Measurements from ENCODE around the gene GHR.

The GHR gene

GRCh38 chr5:42490831-42491230 lies 67.6 kb downstream of the GHR start:
- Histone ChIP-seq H3K9me3 (ENCODE audit: control insufficient read depth, insufficient read depth, low read length) (no peaks in the 10 kb centered on the region), H3K36me3 (ENCODE audit: insufficient read depth, low read length) (no peaks in the 10 kb centered on the region), H3K4me1 (ENCODE audit: insufficient read depth, low read length) (no peaks in the 10 kb centered on the region), H3K9ac (ENCODE audit: low read depth, low read length) (no peak overlapping the region)

DNA sequence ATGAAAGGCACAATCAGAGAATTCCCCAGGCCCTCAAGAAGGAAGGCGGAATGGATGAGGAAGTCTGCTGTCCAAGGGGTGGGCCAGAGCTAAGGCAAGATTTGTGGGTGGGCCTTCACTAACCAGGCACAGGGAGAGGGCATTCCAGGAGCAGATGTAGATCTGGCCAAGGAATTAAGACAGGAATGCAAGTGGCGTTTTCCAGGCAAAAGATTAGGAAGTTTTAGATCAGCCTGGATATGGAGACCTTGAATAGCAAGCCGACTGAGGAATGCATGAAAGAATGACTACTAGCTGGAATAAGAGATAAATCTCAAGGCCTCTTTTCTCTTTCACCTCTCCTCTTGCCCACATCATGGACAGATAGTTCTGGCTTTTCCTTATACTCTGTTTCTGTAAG lies 68.5 kb downstream of the GHR start:
- Histone ChIP-seq H3K9ac (ENCODE audit: low read depth, low read length) (no peak overlapping the region), H3K9me3 (ENCODE audit: control insufficient read depth, insufficient read depth, low read length) (no peaks in the 10 kb centered on the region), H3K36me3 (ENCODE audit: insufficient read depth, low read length) (no peaks in the 10 kb centered on the region), H3K4me1 (ENCODE audit: insufficient read depth, low read length) (0 out of 2 replicates have a peak, but pooled peaks cover 8% of the 10 kb centered on the region)

DNA sequence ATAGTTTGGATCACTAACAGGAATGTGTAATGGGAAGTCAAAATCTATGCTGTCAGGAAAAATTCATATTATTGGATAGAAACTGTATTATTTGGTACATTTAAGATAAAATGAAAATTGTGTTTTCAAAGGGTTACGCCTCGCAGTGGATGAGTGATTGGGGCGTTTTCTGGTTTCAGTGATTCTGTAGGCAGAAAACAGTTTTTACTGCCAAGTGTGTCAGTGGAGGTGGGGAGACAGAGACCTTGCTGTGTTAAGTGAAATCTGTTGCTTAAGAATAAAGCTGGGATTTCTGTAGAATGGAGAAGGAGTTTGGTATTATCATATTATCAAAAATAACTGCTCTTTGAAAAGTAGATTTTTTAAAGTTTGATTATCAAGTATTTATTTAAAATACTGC lies 69.7 kb downstream of the GHR start:
- Histone ChIP-seq H3K9ac (ENCODE audit: low read depth, low read length) (no peak overlapping the region), H3K4me1 (ENCODE audit: insufficient read depth, low read length) (peaks cover 21% of the 10 kb centered on the region; the same call in 1 of the 2 replicates), H3K36me3 (ENCODE audit: insufficient read depth, low read length) (no peaks in the 10 kb centered on the region), H3K9me3 (ENCODE audit: control insufficient read depth, insufficient read depth, low read length) (no peaks in the 10 kb centered on the region)

- H3K9me3 ChIP-seq (ENCODE audit: control insufficient read depth, insufficient read depth, low read length): no peaks in the 10 kb centered on the region
- H3K9ac ChIP-seq (ENCODE audit: low read depth, low read length): no peak overlapping the region
- no peaks in the 10 kb centered on the region for H3K36me3 ChIP-seq (ENCODE audit: insufficient read depth, low read length)
- H3K4me1 ChIP-seq (ENCODE audit: insufficient read depth, low read length): peaks cover 24% of the 10 kb centered on the region; the same call in 1 of the 2 replicates
Measured at GRCh38 chr5:42494414-42494813, 71.2 kb downstream of the GHR start.

- Histone ChIP-seq H3K4me1 (ENCODE audit: insufficient read depth, low read length) (peaks cover 24% of the 10 kb centered on the region; the same call in 1 of the 2 replicates), H3K9ac (ENCODE audit: low read depth, low read length) (no peak overlapping the region), H3K36me3 (ENCODE audit: insufficient read depth, low read length) (no peaks in the 10 kb centered on the region), H3K9me3 (ENCODE audit: control insufficient read depth, insufficient read depth, low read length) (no peaks in the 10 kb centered on the region)
Measured at GRCh38 chr5:42495914-42496313, 72.7 kb downstream of the GHR start.

DNA sequence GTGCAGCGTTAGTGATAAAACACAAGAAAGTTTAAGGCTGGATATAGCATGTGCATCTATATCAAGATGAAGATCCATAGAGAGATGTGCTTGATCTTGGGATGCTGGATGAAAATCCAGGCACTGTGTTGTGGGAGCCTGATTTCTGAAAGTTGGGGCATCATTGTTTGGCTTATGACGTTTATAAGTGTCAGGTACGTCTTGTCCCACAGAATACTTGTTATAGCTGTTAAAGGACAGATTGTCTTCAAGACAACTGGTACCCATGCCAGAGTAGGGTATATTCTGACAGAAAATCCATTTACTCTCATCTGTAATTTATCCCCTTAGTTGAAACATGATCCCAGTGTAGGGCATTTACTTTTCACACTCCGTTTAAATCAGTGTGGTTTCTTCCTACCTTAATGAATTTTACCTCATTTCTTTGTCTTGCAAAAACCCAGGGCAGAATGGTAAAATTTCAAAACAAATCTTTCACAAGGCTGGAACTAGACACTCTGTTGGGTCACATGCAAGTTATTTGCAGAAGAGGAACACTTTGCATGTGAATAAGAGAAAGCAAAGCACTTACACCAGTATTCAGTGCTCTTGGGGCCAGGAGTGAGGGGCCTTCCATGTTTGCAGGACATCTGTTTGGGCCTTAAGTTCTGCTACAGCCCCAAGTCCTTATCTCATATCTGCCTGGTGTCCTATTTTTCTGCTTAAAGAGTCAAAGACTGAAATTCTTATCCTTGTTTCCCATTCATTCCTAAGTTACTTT lies 73.3 kb downstream of the GHR start:
- H3K9me3 ChIP-seq (ENCODE audit: control insufficient read depth, insufficient read depth, low read length): no peaks in the 10 kb centered on the region
- H3K4me1 ChIP-seq (ENCODE audit: insufficient read depth, low read length): peaks cover 24% of the 10 kb centered on the region; the same call in 1 of the 2 replicates
- H3K9ac ChIP-seq (ENCODE audit: low read depth, low read length): no peak overlapping the region; the same call in 1 of the 2 replicates
- H3K36me3 ChIP-seq (ENCODE audit: insufficient read depth, low read length): no peaks in the 10 kb centered on the region

- Histone ChIP-seq H3K36me3 (ENCODE audit: insufficient read depth, low read length) (no peaks in the 10 kb centered on the region), H3K9ac (ENCODE audit: low read depth, low read length) (no peak overlapping the region), H3K4me1 (ENCODE audit: insufficient read depth, low read length) (peaks cover 24% of the 10 kb centered on the region; the same call in 1 of the 2 replicates), H3K9me3 (ENCODE audit: control insufficient read depth, insufficient read depth, low read length) (no peaks in the 10 kb centered on the region)
Measured at GRCh38 chr5:42498000-42498399, 74.8 kb downstream of the GHR start.

DNA sequence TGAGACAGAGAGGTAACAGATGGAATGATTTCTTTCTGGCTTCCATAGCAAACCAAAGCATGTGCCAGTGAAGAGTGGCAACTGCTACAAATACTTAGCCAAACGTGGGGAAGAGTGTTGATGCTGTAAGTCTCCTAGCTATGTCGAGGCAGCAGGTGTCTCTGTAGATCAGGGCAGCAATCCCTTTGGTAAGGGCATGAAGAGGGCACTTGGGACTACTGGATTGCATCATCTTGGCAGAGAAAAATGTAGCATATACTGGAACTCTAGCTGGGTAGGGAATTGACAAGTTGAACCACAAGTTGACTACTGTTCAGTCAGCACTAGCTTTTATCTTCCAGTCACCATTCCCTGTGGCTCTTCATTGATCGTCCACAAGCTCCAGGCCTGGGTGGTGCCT lies 75.8 kb downstream of the GHR start:
- H3K4me1 ChIP-seq (ENCODE audit: insufficient read depth, low read length): peaks cover 24% of the 10 kb centered on the region; the same call in 1 of the 2 replicates
- H3K9me3 ChIP-seq (ENCODE audit: control insufficient read depth, insufficient read depth, low read length): no peaks in the 10 kb centered on the region
- H3K9ac ChIP-seq (ENCODE audit: low read depth, low read length): no peak overlapping the region
- no peaks in the 10 kb centered on the region for H3K36me3 ChIP-seq (ENCODE audit: insufficient read depth, low read length)

DNA sequence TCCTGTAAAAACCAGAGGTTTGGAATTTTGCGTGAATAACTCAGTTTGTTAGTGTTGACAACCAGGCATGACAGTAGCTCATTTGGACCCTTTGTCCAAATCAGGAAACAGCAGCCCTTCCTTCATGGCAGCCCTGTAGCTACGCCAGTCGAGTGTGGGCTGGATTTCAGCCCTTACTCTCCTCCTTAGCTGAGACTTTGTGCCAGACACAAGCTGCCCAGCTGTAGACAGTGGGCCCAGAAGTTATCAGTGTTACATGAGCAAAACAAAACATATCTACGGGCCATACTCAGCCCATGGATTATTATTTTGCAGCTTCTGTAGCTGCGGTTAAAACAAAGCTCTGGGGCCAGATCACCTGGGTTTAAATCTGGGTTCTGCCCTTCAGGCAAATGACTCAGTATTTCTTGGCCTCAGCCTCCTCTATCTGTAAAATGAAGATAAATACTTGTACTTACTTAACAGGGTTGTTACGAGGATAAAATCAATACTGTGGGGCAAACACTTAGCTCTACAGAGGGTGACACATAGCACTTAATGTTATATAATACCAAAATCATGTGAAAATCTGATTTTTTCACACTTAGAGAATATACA lies 76.9 kb downstream of the GHR start:
- Histone ChIP-seq H3K4me1 (ENCODE audit: insufficient read depth, low read length) (peaks cover 24% of the 10 kb centered on the region; the same call in 1 of the 2 replicates), H3K36me3 (ENCODE audit: insufficient read depth, low read length) (no peaks in the 10 kb centered on the region), H3K9me3 (ENCODE audit: control insufficient read depth, insufficient read depth, low read length) (no peaks in the 10 kb centered on the region), H3K9ac (ENCODE audit: low read depth, low read length) (no peak overlapping the region)

DNA sequence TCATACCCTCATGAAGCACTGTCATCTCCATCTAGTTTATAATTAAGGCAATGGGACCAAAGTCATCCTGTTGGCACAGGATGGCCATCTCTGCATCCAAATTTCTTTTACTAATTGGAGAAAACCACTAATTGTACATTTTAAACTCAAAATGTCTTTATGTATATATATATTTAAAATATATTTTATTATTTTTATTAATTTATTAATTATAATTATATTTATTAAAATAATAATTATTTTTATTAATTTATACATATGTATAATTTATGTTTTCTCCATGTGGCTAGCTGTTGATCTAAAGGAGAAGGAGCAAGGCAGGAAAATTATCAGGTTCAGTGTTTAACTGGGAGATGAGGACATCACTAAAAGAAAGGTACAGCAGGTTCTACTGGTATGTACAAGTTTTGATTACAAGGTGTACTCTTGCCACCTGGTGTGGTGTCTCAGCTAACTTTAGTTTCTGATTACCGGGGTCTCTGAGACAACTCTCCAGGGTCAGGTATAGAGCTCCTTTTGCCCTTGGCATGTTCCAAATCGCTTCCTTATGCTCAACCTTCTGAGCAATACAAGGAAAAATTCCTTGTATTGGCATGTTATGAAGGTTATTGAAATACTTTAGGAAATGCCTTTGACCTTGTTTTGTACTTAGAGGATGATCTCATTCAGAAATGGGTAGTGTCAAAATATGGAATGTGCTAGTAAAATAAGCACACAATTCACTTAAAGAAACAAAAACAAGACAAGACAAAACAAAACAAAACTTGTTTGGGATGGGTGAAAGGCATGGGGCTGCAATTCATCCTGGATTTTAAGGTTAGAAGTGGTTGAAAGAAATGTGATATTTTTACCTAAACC lies 79.6 kb downstream of the GHR start:
- Histone ChIP-seq H3K36me3 (ENCODE audit: insufficient read depth, low read length) (no peaks in the 10 kb centered on the region), H3K4me1 (ENCODE audit: insufficient read depth, low read length) (peaks cover 7% of the 10 kb centered on the region; the same call in 1 of the 2 replicates), H3K9ac (ENCODE audit: low read depth, low read length) (no peak overlapping the region), H3K9me3 (ENCODE audit: control insufficient read depth, insufficient read depth, low read length) (no peaks in the 10 kb centered on the region)

DNA sequence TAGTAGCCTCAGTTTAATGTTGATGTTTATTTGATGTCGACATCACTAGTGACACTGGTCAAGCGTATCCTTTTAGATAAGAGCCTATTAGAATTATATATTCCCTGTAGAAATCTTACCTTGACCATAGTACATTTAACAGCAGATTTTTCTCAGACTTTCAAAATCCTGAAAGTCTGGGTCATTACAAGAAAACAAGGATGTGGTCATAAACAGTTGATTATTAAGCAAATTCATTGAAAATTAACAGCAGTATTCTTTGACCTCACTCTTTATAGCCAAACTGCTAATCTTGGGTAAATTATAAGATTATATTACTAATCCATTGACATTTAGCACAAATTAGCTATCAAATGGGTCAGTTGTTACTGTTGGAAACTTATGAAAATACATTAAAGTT lies 83.4 kb downstream of the GHR start:
- Histone ChIP-seq H3K9ac (ENCODE audit: low read depth, low read length) (no peak overlapping the region), H3K36me3 (ENCODE audit: insufficient read depth, low read length) (no peaks in the 10 kb centered on the region), H3K9me3 (ENCODE audit: control insufficient read depth, insufficient read depth, low read length) (no peaks in the 10 kb centered on the region)

GRCh38 chr5:42507451-42508097 lies 84.3 kb downstream of the GHR start:
- no peaks in the 10 kb centered on the region for H3K36me3 ChIP-seq (ENCODE audit: insufficient read depth, low read length)
- no peaks in the 10 kb centered on the region for H3K9me3 ChIP-seq (ENCODE audit: control insufficient read depth, insufficient read depth, low read length)
- H3K4me1 ChIP-seq (ENCODE audit: insufficient read depth, low read length): 0 out of 2 replicates have a peak, but pooled peaks cover 5% of the 10 kb centered on the region
- no peak overlapping the region for H3K9ac ChIP-seq (ENCODE audit: low read depth, low read length)

More for the DNA sequence above, 83.4 kb downstream of the GHR start:
- 0 out of 2 replicates have a peak, but pooled peaks cover 5% of the 10 kb centered on the region for H3K4me1 ChIP-seq (ENCODE audit: insufficient read depth, low read length)

- Histone ChIP-seq H3K4me1 (ENCODE audit: insufficient read depth, low read length) (no peaks in the 10 kb centered on the region), H3K9me3 (ENCODE audit: control insufficient read depth, insufficient read depth, low read length) (no peaks in the 10 kb centered on the region)
Measured at GRCh38 chr5:42513246-42513645, 90.0 kb downstream of the GHR start.

GRCh38 chr5:42514754-42515153 lies 91.5 kb downstream of the GHR start:
- H3K36me3 ChIP-seq (ENCODE audit: insufficient read depth, low read length): no peaks in the 10 kb centered on the region
- H3K4me1 ChIP-seq (ENCODE audit: insufficient read depth, low read length): no peaks in the 10 kb centered on the region
- no peaks in the 10 kb centered on the region for H3K9me3 ChIP-seq (ENCODE audit: control insufficient read depth, insufficient read depth, low read length)
- no peak overlapping the region for H3K9ac ChIP-seq (ENCODE audit: low read depth, low read length)

More at GRCh38 chr5:42513246-42513645, 90.0 kb downstream of the GHR start:
- H3K9ac ChIP-seq (ENCODE audit: low read depth, low read length): no peak overlapping the region
- H3K36me3 ChIP-seq (ENCODE audit: insufficient read depth, low read length): no peaks in the 10 kb centered on the region

Measured in ES-I3 (cell line).